HepG2 (cell line): ENCODE results near the gene SAMD10. TPM values are rescaled to one million over a fixed set of nuclear protein-coding genes. Genes with fewer than 3 reads are reported as not detected.

Source experiments
- BCLAF1 ChIP-seq: fragments of 450-650 bp; IDR thresholded peaks from 2 replicates; pipeline ENCODE4 v1.6.1; 2017; ENCODE audit warnings: mild to moderate bottlenecking
- CC2D1A ChIP-seq: sonication (generic); formaldehyde crosslinking; IDR thresholded peaks from 2 replicates; pipeline ENCODE4 v1.8.1; 2023; ENCODE audit warnings: mild to moderate bottlenecking, missing genetic modification reagents
- DRAP1 ChIP-seq: IDR thresholded peaks from 2 replicates; pipeline ENCODE4 v1.6.1; 2016; ENCODE audit warnings: missing genetic modification reagents, missing compliant biosample characterization
- FOXA3 ChIP-seq: IDR thresholded peaks from 2 replicates; pipeline ENCODE4 v1.6.1; 2016; ENCODE audit warnings: missing genetic modification reagents, missing compliant biosample characterization
- HNRNPL ChIP-seq: fragments of 200-400 bp; formaldehyde crosslinking; IDR thresholded peaks from 2 replicates; pipeline ENCODE4 v1.6.1; 2017; ENCODE audit warnings: mild to moderate bottlenecking, low read depth, low read length
- MYC ChIP-seq: sonication (generic); formaldehyde crosslinking; IDR thresholded peaks from 2 replicates; pipeline ENCODE4 v1.9.0; 2021; ENCODE audit warnings: missing genetic modification reagents, borderline replicate concordance
- RARA ChIP-seq: IDR thresholded peaks from 2 replicates; pipeline ENCODE4 v1.6.1; 2016; ENCODE audit warnings: missing genetic modification reagents, missing compliant biosample characterization
- SMAD3 ChIP-seq: sonication (generic); formaldehyde crosslinking; IDR thresholded peaks from 2 replicates; pipeline ENCODE4 v1.4.0; 2020; ENCODE audit warnings: missing genetic modification reagents
- SP4 ChIP-seq: sonication (generic); formaldehyde crosslinking; IDR thresholded peaks from 2 replicates; pipeline ENCODE4 v1.8.1; 2023; ENCODE audit warnings: mild to moderate bottlenecking, missing genetic modification reagents
- ZBTB1 ChIP-seq: sonication (generic); formaldehyde crosslinking; IDR thresholded peaks from 2 replicates; pipeline ENCODE4 v1.4.0; 2020; ENCODE audit warnings: missing genetic modification reagents, borderline replicate concordance
- ZBTB10 ChIP-seq: sonication (generic); formaldehyde crosslinking; IDR thresholded peaks from 2 replicates; pipeline ENCODE4 v1.4.0; 2020; ENCODE audit warnings: missing genetic modification reagents, borderline replicate concordance
- ZFP91 ChIP-seq: sonication (generic); formaldehyde crosslinking; IDR thresholded peaks from 2 replicates; pipeline ENCODE4 v1.9.0; 2022; ENCODE audit warnings: missing genetic modification reagents, mild to moderate bottlenecking, borderline replicate concordance
- ZNF263 ChIP-seq: sonication (generic); formaldehyde crosslinking; IDR thresholded peaks from 2 replicates; pipeline ENCODE4 v1.4.0; 2020; ENCODE audit warnings: missing genetic modification reagents
- ZNF335 ChIP-seq: sonication (generic); formaldehyde crosslinking; IDR thresholded peaks from 2 replicates; pipeline ENCODE4 v1.4.0; 2020; ENCODE audit warnings: missing genetic modification reagents
- ZNF614 ChIP-seq: IDR thresholded peaks from 2 replicates; pipeline ENCODE4 v1.6.1; 2018; ENCODE audit warnings: missing biosample characterization, missing genetic modification reagents, inconsistent platforms, borderline replicate concordance
- ZNF770 ChIP-seq: sonication (generic); formaldehyde crosslinking; IDR thresholded peaks from 2 replicates; pipeline ENCODE4 v1.5.0; 2020; ENCODE audit warnings: mild to moderate bottlenecking, missing genetic modification reagents
- ZNF784 ChIP-seq: sonication (generic); formaldehyde crosslinking; IDR thresholded peaks from 2 replicates; pipeline ENCODE4 v1.5.1; 2020; ENCODE audit warnings: missing genetic modification reagents, mild to moderate bottlenecking, borderline replicate concordance
- polyA plus RNA-seq, 8 experiments: library from polyadenylated mRNA; depleted of rRNA in 3 of 8; stranded (reverse) in 7 of 8; unstranded in 1 of 8; fragments of >200 nt; fragmentation: Illumina TruSeq in 4 of 8; extraction: Trizol in 4 of 8; gene quantifications; 2 replicates each; pipeline versions ENCODE4 v1.2.1 to v1.2.3, GENCODE V29; 2011 to 2016; ENCODE audit warnings: low read depth in 4 of 8, missing spikeins in 1 of 8, mixed read lengths in 1 of 8; ENCODE audit not compliant: insufficient read depth in 1 of 8
- total RNA-seq, 5 experiments: library from RNA; depleted of rRNA; stranded (reverse); fragments of >200 nt; fragmentation: Illumina TruSeq; extraction: Trizol; gene quantifications; 2 replicates each; pipeline ENCODE4 v1.2.3, GENCODE V29; 2016; ENCODE audit warnings: low read depth in 1 of 5

SAMD10 gene
- total and polyA plus RNA-seq, 2 of the 13 experiments (the other 11 are each of a cell fraction or from before 2014, with no cell fraction given), result 6.1 to 11.0 TPM

GRCh38 chr20:63968928-63969760 is 10.3 kb downstream of the SAMD10 start (continued):
- TF ChIP-seq ZBTB10 (CRISPR knock-in tag) (peak; percentile 99), SP4 (0 out of 2 replicates have a peak, but pooled peaks have one; percentile 48), ZNF784 (CRISPR knock-in tag) (no peak), FOXA3 (CRISPR knock-in tag) (peak; percentile 35; the same call in 1 of the 2 replicates), BCLAF1 (no peak), ZBTB1 (CRISPR knock-in tag) (no peak), SMAD3 (peak; percentile 78), DRAP1 (CRISPR knock-in tag) (0 out of 2 replicates have a peak, but pooled peaks have one; percentile 27), CC2D1A (CRISPR knock-in tag) (no peak), MYC (CRISPR knock-in tag) (peak; percentile 59; the same call in 1 of the 2 replicates), HNRNPL (peak; percentile 82; the same call in 1 of the 2 replicates), ZNF614 (CRISPR knock-in tag) (peak; percentile 83; the same call in 1 of the 2 replicates), RARA (CRISPR knock-in tag) (peak; percentile 88), ZNF335 (CRISPR knock-in tag) (no peak; the same call in 1 of the 2 replicates), ZFP91 (CRISPR knock-in tag) (peak; percentile 78), ZNF770 (no peak; the same call in 1 of the 2 replicates), ZNF263 (CRISPR knock-in tag) (peak; percentile 60)
